HG02840 (cell line): ENCODE measurements around the gene SRP72.
"Not testable (repeated sequence)": the region's sequence is repeated elsewhere in the genome, so short reads cannot be mapped to it uniquely, and the experiment has no call there.

Experiments used
- ATAC-seq: cut with Tn5 transposase; IDR thresholded peaks from one replicate; pipeline ENCODE4 v1.9.1; 2021; ENCODE audit warnings: mild to moderate bottlenecking, moderate library complexity, moderate number of reproducible peaks; ENCODE audit not compliant: unreplicated experiment, low FRiP score

SRP72 gene, protein sequence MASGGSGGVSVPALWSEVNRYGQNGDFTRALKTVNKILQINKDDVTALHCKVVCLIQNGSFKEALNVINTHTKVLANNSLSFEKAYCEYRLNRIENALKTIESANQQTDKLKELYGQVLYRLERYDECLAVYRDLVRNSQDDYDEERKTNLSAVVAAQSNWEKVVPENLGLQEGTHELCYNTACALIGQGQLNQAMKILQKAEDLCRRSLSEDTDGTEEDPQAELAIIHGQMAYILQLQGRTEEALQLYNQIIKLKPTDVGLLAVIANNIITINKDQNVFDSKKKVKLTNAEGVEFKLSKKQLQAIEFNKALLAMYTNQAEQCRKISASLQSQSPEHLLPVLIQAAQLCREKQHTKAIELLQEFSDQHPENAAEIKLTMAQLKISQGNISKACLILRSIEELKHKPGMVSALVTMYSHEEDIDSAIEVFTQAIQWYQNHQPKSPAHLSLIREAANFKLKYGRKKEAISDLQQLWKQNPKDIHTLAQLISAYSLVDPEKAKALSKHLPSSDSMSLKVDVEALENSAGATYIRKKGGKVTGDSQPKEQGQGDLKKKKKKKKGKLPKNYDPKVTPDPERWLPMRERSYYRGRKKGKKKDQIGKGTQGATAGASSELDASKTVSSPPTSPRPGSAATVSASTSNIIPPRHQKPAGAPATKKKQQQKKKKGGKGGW

DNA sequence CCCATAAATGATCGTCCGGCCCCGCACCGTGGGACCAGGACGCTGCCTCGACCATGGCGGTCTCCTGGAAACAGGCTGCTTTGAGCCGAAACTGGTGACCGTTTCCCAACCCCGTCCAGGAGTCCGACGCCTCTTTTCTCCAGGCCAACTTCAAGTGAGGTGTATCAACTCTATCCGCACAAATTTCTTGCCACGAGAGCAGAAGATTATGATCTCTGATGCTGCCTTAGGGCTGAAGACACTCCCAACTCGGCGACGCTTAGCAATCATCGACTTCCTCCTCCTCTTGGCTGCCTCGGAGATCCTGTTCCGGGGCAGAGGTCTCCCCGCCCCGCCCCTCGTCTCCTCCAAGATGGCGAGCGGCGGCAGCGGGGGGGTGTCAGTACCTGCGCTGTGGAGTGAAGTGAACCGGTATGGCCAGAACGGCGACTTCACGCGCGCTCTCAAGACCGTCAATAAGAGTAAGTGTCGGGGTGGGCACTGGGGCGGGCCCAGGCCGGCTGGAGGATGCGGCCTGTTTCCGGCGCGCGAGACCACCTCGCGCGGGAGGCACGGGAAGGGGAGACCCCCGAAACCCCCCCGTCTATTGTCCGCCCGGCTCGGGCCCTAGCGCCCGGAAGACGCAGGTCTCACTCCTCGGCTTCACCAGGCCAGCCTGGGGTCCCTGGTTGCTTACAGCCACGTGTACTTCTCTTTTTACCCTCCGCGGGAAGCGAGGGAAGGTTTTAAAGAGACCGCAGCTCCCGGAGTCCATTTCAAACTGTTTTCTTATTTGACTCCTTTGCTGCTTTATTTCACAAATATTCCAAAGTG is at the start of gene SRP72:
Gene SRP72, plus strand, starts transcription at position 334 of the 813 bp plus-strand sequence. Its CDS starts 19 bp downstream, at position 353.
- ATAC-seq: peak; percentile 92

DNA sequence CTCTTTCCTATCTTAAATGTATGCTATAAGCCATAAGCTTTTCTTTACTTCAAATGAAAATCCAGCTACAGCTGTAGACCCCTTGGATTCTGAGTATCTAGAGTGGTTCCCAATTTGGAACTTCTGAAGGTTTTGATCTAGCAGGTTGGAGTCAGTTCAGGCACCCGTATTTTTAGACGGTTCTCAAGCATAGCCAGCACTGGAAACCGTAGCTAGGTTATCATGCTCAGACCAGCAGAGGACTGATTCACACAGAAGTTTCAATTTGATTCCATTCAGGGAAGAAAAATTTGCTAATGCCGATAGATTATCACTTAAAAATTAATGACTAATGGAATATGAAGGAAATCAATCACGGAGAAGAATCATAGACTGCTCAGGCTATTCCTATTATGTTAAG is 43.2 kb upstream of the SRP72 start:
- no peak for ATAC-seq

- no peak for ATAC-seq
Observed at GRCh38 chr4:56424697-56425514, 42.5 kb upstream of the SRP72 start.

DNA sequence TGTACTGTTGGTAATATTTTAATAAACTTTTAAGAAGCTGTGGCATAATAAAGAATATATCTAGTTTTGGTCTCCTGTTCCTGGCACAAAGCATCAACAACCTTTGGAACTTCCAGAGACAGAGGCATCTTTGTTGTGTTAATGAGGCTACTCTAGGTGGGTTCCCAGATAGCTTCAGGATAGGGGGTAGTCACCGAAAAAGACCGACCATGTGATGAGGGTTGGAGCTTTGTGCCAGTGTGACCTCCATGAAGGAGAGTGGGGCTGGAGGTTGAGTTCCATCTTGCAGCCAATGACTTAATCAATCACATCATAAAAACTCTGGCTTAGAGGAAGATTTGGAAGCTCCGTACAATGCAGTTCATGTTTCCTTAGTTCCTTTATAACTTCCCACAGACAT is 41.9 kb upstream of the SRP72 start:
- ATAC-seq: no peak

DNA sequence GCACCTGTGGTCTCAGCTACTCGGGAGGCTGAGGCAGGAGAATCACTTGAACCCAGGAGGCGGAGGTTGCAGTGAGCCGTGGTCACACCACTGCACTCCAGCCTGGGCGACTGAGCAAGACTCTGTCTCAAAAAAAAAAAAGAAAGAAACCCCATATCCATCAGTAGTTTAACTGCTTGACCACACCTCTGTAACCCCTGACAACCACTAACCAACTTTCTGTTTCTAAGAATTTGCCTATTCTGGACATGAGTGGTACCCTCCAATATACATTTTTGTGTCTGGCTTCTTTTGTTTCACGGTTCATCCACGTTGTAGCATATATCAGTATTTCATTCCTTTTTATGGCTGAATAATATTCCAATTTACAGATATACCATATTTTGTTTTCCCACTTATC is 41.1 kb upstream of the SRP72 start:
- peak; percentile 75 for ATAC-seq

- ATAC-seq: no peak
Observed at GRCh38 chr4:56427179-56427578, 40.2 kb upstream of the SRP72 start.

- no peak for ATAC-seq
Observed at GRCh38 chr4:56430203-56430602, 37.2 kb upstream of the SRP72 start.

DNA sequence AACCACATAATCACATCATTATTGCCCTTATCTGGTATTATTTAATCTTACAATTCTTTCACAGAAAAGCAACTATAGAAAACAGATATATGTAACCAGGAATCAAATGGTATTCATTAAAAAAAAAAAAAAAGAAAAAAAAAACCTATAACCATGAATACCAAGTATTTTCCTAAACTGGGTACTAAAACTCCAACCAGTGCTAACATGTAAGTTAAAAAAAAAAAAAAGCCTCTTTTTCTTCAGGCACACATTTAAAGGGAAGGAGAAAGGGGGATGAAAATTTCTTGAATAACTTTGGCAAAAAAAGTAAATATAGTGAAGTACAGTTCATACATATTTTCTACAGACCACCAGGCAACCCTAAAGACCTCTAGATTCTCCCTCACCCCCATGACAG is 34.1 kb upstream of the SRP72 start:
- ATAC-seq: no peak

GRCh38 chr4:56434599-56435139 is 32.7 kb upstream of the SRP72 start:
- peak; percentile 6 for ATAC-seq

GRCh38 chr4:56435140-56435926 is 32.1 kb upstream of the SRP72 start, which contains the start of gene PPAT:
Gene PPAT, minus strand, starts transcription at chr4:56435615. Its CDS starts 138 bp downstream, at chr4:56435477.
- peak; percentile 71 for ATAC-seq

DNA sequence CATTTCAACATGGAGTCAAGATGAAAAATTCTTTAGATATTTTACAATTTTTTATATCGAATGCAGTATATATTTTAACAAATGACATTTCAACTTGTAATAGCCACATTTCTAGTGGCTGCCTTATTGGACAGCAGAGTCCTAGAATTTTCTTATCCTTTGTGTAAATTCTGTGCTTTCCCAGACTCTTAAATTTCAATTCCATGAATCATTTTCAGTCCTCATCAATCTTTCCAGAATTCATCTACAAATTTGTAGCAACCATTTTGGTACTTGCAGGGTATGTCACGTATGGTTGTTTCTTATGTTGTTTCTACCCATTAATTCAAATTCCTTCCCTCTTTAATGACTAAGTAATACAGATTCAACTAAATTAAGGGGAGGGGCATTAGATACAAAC is 28.7 kb upstream of the SRP72 start:
- ATAC-seq: no peak

- ATAC-seq: no peak
Observed at GRCh38 chr4:56440983-56441382, 26.4 kb upstream of the SRP72 start.

DNA sequence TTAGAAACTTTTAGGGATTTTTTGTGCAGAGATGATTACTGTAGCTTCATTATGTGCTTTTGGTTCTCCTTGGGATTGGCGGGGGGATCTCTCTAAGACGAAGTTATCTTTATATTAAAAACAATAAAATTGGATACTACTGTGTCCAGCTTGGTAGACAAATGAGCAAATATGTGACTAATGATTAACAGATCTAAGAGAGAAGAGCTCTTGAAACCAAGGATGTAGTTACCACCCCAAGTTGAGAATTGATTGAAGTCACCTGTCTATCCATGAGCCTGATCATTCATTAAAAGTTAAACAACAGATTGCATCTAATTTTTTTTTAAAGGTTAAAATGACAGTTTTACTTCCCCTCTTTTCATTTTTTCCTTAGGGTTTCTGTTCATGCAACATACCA is 22.7 kb upstream of the SRP72 start:
- ATAC-seq: no peak

GRCh38 chr4:56445699-56446098 is 21.7 kb upstream of the SRP72 start:
- ATAC-seq: no peak

DNA sequence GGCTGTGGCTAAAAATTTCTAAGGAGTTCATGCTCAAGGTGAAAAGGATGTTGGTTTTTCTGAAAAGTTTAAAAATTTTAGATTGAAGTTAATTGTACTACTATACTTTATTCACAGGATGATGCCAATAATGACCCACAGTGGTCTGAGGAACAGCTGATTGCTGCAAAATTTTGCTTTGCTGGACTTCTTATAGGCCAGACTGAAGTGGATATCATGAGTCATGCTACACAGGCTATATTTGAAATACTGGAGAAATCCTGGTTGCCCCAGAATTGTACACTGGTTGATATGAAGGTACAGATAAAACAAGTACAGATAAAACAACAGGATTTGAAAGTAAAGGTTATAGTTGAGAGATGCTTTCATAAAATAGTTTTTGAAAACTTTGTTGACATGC is 19.1 kb upstream of the SRP72 start:
- no peak for ATAC-seq

DNA sequence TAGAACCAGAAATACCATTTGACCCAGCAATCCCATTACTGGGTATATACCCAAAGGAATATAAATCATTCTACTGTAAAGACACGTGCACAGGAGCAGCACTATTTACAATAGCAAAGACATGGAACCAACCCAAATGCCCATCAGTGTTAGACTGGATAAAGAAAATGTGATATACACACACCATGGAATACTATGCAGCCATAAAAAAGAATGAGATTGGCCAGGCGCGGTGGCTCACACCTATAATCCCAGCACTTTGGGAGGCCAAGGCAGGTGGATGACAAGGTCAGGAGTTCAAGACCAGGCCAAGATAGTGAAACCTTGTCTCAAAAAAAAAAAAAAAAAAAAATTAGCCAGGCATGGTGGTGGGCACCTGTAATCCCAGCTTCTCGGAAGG is 17.9 kb upstream of the SRP72 start:
- ATAC-seq: not testable (repeated sequence)

DNA sequence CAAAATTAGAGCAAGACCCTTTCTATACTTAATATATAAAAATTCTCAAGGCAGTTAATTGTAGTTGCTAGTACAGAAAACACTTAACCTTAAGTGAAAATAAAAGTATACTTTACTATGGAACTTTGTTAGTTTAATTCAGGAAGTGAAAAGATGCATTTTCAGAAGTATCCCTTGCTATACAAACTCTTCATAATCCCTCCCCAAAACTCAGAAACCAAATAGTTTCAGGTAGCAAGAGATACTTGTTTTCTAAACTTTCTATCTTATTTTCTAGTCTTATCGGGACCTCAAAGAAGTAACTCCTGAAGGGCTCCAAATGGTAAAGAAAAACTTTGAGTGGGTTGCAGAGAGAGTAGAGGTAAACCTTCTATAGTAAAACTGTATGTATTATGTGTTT is 17.1 kb upstream of the SRP72 start:
- no peak for ATAC-seq

GRCh38 chr4:56460085-56460484 is 7.3 kb upstream of the SRP72 start:
- no peak for ATAC-seq

DNA sequence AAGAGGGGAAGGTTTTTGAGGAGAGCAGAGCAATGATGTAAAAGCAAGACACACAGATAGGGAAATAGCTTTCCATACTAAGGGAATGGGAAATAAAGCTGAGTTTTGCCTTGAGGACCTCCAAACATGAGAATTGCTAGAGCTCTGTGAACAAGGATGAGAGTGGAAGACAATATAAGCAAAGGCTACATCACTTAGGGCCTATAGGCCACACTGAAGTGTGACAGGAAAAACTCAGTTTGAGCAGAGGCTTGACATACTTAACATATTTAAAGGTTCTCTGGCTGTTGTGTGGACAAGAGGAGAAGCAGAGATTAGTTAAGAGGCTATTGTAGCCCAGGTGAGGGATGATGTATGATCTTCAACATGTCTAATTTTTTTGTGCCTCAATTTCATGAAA is 5.3 kb upstream of the SRP72 start:
- no peak for ATAC-seq
